NCI-H146 treated with DMSO at 0.1 percent for 48 hours (cell line): ENCODE results near the gene MTG1.
"Not testable (repeated sequence)": the region's sequence is repeated elsewhere in the genome, so short reads cannot be mapped to it uniquely, and the experiment has no call there.

Source experiments
- DNase-seq: peaks from one replicate; lab custom pipeline; 2025; ENCODE audit not compliant: unreplicated experiment; lab: John Stamatoyannopoulos, UW

MTG1 gene

DNA sequence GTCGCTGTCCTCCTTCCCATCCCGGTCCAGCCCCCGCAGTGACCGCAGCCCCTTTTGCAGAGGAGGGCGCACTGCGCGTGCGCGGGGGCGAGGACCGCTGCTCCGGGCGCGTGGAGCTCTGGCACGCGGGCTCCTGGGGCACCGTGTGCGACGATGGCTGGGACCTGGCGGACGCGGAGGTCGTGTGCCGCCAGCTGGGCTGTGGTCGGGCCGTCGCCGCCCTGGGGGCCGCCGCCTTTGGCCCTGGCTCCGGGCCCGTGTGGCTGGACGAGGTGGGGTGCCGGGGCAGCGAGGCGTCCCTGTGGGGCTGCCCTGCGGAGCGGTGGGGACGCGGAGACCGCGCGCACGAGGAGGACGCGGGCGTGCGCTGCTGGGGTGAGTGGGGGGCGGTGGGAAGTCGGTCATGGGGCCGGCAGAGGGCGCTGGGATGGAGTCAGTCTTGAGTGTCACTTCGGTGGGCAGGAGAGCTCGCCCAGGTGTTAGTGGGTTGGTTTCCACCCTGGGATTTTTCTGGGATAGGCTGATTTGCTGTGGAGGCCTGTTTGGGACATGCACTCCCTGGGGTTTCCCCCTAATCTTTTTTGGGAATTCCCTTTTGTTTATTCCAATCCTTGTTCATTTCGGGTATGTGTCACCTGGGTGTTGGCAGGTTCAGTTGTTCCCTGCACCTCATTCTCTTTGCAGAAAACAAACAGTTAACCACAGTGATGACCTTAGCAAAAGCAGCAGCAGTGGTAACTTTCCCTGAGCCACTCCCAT lies 71.4 kb downstream of the MTG1 start:
- no peak for DNase-seq

DNA sequence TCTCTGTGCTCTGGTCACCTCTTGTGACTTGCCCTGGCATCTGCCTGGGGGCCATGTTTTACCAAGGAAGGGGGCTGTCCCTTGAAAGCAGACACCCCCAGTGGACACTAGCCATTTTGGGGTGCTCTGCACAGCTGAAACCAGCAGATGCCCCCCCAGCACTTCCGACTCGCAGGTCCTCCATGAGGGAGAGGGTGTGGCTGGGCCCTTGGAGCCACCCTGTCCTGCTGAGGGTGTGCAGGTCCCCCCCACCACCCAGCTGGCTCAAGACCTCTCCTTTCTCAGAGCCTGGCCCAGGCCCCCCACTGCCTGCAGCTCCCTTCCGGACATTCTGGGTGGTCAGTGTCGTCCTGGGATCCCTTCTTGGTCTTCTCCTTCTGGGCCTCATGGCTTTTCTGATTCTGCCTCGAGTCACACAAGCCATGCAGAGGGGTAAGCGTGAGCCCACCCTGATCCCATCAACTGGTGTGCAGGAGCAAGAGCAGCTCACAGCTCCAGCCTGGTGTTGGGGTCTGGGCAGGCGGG lies 72.1 kb downstream of the MTG1 start:
- DNase-seq = no peak

GRCh38 chr10:133466683-133467275 lies 72.8 kb downstream of the MTG1 start:
- no peak for DNase-seq

- DNase-seq = no peak
Measured at GRCh38 chr10:133467286-133467911, 73.4 kb downstream of the MTG1 start.

DNA sequence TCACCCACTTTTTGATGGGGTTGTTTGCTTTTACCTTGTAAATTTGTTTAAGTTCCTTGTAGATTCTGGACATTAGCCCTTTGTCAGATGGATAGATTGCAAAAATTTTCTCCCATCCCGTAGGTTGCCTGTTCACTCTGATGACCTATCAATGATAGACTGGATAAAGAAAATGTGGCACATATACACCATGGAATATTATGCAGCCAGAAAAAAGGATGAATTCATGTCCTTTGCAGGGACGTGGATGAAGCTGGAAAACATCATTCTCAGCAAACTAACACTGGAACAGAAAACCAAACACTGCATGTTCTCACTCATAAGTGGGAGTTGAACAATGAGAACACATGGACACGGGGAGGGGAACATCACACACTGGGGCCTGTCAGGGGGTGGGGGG lies 75.2 kb downstream of the MTG1 start:
- DNase-seq = not testable (repeated sequence)

DNA sequence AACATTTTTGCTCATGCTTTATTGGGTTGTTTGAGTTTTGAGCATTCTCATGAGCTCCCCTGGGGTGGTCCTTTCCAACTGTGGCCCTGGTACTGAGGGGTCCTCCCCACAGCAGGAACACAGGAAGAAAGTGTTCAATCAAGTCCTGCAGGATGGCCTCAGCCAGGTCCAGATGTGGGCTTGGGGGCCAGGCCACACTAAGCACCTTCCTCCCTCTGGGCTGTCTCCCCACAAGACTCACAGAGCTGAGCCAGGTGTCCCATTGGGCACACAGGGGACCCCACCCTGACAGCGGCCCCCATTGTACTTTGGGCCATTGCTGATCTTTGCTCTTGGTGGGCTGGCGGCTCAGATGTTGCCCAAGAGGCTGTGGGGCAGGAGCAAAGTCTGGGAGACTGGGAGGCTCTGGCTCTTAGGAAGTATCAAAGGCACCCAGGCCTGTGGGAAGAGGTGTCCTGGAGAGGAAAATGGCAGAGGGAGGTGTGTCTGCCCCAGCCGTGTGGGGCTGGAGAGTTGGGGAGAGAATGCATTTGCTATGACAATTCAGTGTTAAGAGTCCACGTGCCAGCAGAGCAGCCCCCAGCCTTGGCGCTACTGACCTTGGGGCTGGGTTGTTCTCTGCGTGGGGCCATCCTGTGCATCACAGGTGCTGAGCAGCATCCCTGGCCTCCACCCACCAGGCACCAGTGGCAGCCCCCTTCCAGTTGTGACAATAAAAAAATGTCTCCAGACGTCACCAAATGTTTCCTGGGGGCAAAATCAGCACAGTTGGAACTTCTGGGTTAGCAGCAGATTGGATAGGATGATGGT lies 77.5 kb downstream of the MTG1 start:
- no peak for DNase-seq
